ENCODE data around the gene ETHE1. TPM values are rescaled to one million over a fixed set of nuclear protein-coding genes. Genes with fewer than 3 reads are reported as not detected.

ETHE1 gene
- total RNA-seq, 2 experiments from 2014 or later, result 20.2 to 21.7 TPM

DNA sequence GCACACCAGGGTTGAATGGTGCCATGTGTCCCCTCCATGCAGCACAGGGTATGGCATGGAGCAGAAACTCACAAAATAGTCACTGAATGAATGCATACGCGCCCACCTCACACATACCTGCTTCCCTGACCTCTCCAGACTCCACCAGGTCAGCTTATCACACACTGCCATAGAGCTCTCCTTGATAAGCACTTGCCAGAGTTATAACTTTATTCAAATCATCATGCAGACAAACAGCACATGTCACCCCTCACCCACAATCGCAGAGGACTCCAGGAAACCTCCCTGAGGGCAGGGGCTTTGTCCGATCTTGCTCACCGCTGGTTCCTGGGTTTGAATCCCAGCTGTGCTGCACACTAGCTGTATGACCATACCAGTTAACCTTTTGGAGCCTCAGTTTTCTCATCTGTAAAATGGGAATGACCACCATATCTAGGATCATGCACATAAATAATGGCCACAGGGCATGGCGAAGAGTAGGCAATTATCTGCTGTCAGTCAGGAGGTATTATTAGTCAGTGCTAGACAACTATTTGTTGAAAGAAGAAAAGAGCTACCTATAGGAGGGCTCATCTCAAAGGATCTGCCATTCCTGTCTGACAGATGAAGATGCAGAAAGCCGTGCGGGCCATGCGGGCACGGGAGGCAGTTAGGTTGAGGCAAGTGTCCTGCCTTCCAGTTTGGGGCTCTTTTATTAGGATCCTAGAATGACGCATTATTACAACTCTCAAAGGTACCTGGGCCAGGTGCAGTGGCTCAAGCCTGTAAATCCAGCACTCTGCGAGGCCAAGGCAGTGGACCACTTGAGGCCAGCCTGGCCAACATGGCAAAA is 34.4 kb upstream of the ETHE1 start:
- Mint-ChIP-seq H3K4me1 (ENCODE audit: low read depth) (peaks cover 57% of the 10 kb centered on the region), H3K27me3 (no peaks in the 10 kb centered on the region), H3K4me3 (peak overlapping the region; percentile 85), H3K9me3 (no peaks in the 10 kb centered on the region), H3K27ac (peak overlapping the region; percentile 96), H3K36me3 (ENCODE audit: low read depth) (peaks cover 45% of the 10 kb centered on the region)
- H3K9me3 ChIP-seq (ENCODE audit: control insufficient read depth in 1 of 2, insufficient read depth in 1 of 2, low read length in 2 of 2), result no peaks in the 10 kb centered on the region
- POLR2A ChIA-PET, result interaction anchor here (1.8 to 6.4 kb wide), 3 partner anchors 27 to 79 kb away, joined by 4 to 40 read pairs (median 17); partner anchors contain the start of genes CADM4, IRGQ, ZNF575 and ZNF576
- peak overlapping the region; percentile 82 to 93 for H3K27ac ChIP-seq (ENCODE audit: low read depth in 1 of 2, low read length in 2 of 2)
- intact Hi-C loops (cut with DNase I, micrococcal nuclease), result loop anchor here in 1 of 2 experiments (5.0 kb wide), 1 partner anchor 34 kb away; the partner anchor contains the start of gene ETHE1
- ATAC-seq (ENCODE audit: poor library complexity) (no peak), DNase-seq (no peak)
- H3K4me3 ChIP-seq (ENCODE audit: low read length), result peak overlapping the region; percentile 47
- H3K27me3 ChIP-seq (ENCODE audit: control insufficient read depth in 1 of 2, insufficient read depth in 2 of 2, low read length in 2 of 2), result no peaks in the 10 kb centered on the region
- TF ChIP-seq, protein P1, sequence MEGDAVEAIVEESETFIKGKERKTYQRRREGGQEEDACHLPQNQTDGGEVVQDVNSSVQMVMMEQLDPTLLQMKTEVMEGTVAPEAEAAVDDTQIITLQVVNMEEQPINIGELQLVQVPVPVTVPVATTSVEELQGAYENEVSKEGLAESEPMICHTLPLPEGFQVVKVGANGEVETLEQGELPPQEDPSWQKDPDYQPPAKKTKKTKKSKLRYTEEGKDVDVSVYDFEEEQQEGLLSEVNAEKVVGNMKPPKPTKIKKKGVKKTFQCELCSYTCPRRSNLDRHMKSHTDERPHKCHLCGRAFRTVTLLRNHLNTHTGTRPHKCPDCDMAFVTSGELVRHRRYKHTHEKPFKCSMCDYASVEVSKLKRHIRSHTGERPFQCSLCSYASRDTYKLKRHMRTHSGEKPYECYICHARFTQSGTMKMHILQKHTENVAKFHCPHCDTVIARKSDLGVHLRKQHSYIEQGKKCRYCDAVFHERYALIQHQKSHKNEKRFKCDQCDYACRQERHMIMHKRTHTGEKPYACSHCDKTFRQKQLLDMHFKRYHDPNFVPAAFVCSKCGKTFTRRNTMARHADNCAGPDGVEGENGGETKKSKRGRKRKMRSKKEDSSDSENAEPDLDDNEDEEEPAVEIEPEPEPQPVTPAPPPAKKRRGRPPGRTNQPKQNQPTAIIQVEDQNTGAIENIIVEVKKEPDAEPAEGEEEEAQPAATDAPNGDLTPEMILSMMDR (IDR thresholded peaks at IDR 0.05), result no peak
- H3K4me1 ChIP-seq (ENCODE audit: insufficient read depth, low read length), result peaks cover 50% of the 10 kb centered on the region
- H3K36me3 ChIP-seq (ENCODE audit: insufficient read depth, low read length), result peaks cover 18% of the 10 kb centered on the region
- CTCF ChIA-PET, result interaction anchor here (1.1 to 6.0 kb wide), 2 partner anchors 18 to 34 kb away, joined by 3 to 31 read pairs; partner anchors contain the start of genes IRGQ and ZNF576

DNA sequence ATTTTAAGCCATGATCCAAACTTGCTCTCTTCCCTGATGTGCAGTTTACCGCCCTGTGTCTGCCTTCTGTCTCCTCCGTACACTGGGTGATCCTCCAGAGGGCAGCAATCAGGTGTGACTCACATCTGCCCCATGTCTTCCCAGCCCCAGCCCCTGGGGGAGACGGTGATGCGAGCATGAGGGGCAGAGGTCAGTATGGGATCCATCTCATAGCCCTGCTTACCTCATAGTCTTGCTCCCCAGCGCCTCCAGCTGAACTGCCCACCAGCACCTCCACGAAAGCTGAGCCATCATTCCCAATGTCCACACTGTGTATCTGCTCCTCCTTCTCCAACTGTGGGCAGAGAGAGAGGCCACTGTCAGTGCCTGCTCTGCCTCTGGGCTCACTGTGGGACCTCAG is 33.7 kb upstream of the ETHE1 start:
- ChIA-PET POLR2A (interaction anchor here (2.8 to 6.4 kb wide), 2 partner anchors 27 to 35 kb away, joined by 17 to 40 read pairs; partner anchors contain the start of genes IRGQ, ZNF575 and ZNF576), CTCF (interaction anchor here (1.1 to 6.0 kb wide), 2 partner anchors 17 to 34 kb away, joined by 3 to 31 read pairs; partner anchors contain the start of genes IRGQ and ZNF576)
- ATAC-seq (ENCODE audit: poor library complexity) (no peak), DNase-seq (peak in 4 of 14 experiments; percentile 15 to 41 (median 28))
- Histone ChIP-seq H3K4me3 (ENCODE audit: low read length) (no peak overlapping the region), H3K4me1 (ENCODE audit: insufficient read depth, low read length) (peaks cover 50% of the 10 kb centered on the region), H3K9me3 (ENCODE audit: control insufficient read depth in 1 of 2, insufficient read depth in 1 of 2, low read length in 2 of 2) (no peaks in the 10 kb centered on the region), H3K27me3 (ENCODE audit: control insufficient read depth in 1 of 2, insufficient read depth in 2 of 2, low read length in 2 of 2) (no peaks in the 10 kb centered on the region), H3K27ac (ENCODE audit: low read depth in 1 of 2, low read length in 2 of 2) (peak overlapping the region in 1 of 2 donors; percentile 27), H3K36me3 (ENCODE audit: insufficient read depth, low read length) (peaks cover 25% of the 10 kb centered on the region)
- TF ChIP-seq, protein P1 (IDR thresholded peaks at IDR 0.05), result no peak
- intact Hi-C loops (cut with DNase I, micrococcal nuclease), result loop anchor here in 1 of 2 experiments (5.0 kb wide), 1 partner anchor 33 kb away; the partner anchor contains the start of gene ETHE1
- Mint-ChIP-seq H3K4me1 (ENCODE audit: low read depth) (peaks cover 57% of the 10 kb centered on the region), H3K9me3 (no peaks in the 10 kb centered on the region), H3K27me3 (no peaks in the 10 kb centered on the region), H3K36me3 (ENCODE audit: low read depth) (peaks cover 50% of the 10 kb centered on the region), H3K4me3 (peak overlapping the region; percentile 37), H3K27ac (peak overlapping the region; percentile 96)

DNA sequence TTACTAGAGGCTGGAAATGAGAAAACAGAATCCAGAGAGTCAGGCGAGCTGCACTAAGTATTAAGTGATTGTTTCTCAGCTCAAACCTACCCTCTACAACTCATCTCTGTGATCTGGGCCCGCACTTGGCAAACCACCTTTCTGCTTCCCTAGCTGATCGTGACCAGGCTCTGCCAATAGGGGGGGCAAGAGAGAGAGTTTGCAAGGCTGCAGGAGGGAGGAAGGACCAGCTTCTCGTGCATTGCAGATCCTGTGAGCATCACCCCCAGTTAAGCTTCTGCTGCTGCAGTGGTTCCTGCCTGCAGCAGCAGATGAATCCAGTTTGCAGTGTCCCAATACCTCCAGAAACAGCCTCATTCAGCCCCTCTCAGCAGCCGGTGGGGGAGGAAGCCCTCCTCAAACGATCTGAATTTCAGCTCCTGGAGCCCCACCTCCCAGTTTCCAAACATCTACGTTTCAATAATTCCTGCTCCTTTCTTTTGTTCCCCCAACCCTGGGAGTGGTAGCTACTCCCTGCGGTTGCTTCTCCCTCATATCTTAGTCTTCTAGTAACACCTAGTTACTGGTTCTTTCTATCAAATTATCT is 28.3 kb upstream of the ETHE1 start:
- peak; percentile 100 for ATAC-seq (ENCODE audit: poor library complexity)
- H3K27ac ChIP-seq (ENCODE audit: low read depth in 1 of 2, low read length in 2 of 2), result no peak overlapping the region
- H3K9me3 ChIP-seq (ENCODE audit: control insufficient read depth in 1 of 2, insufficient read depth in 1 of 2, low read length in 2 of 2), result no peaks in the 10 kb centered on the region
- peaks cover 7% of the 10 kb centered on the region for H3K4me1 ChIP-seq (ENCODE audit: insufficient read depth, low read length)
- Mint-ChIP-seq H3K4me1 (ENCODE audit: low read depth) (peaks cover 13% of the 10 kb centered on the region), H3K27ac (peak overlapping the region; percentile 15), H3K4me3 (peak overlapping the region; percentile 8), H3K9me3 (no peaks in the 10 kb centered on the region), H3K36me3 (ENCODE audit: low read depth) (peaks cover 76% of the 10 kb centered on the region), H3K27me3 (no peaks in the 10 kb centered on the region)
- ChIA-PET CTCF (interaction anchor here (0.6 to 4.5 kb wide), 23 partner anchors 9 to 190 kb away, joined by 3 to 122 read pairs (median 4); partner anchors contain the start of genes IRGQ, PHLDB3, PINLYP and XRCC1), POLR2A (interaction anchor here (0.6 to 3.0 kb wide), 10 partner anchors 8 to 116 kb away, joined by 3 to 52 read pairs (median 4); partner anchors contain the start of genes IRGQ, PHLDB3, ZNF575 and ZNF576)
- intact Hi-C loops (cut with DNase I, micrococcal nuclease), result loop anchor here (1.0 to 10.0 kb wide), 4 partner anchors 20 to 230 kb away; partner anchors contain the start of genes KCNN4 (in 1 of the 2), PINLYP (in 1 of the 2) and XRCC1 (in 1 of the 2)
- TF ChIP-seq, protein P1 (IDR thresholded peaks at IDR 0.05), result peak; percentile 82
- no peak overlapping the region for H3K4me3 ChIP-seq (ENCODE audit: low read length)
- H3K36me3 ChIP-seq (ENCODE audit: insufficient read depth, low read length), result peaks cover 59% of the 10 kb centered on the region
- no peaks in the 10 kb centered on the region for H3K27me3 ChIP-seq (ENCODE audit: control insufficient read depth in 1 of 2, insufficient read depth in 2 of 2, low read length in 2 of 2)
- peak; percentile 76 to 91 (median 82) for DNase-seq
